GM23338 (cell line): ENCODE data around the gene GCLM.
"Not testable (repeated sequence)": the region's sequence is repeated elsewhere in the genome, so short reads cannot be mapped to it uniquely, and the experiment has no call there.

ENCODE experiments used
- CTCF ChIP-seq, 2 experiments: fragments of 200-600 bp in 1 of 2; sonication (generic) in 1 of 2; conservative IDR thresholded peaks; 2 replicates each; pipeline versions ENCODE4 v1.5.1 to v1.6.1; 2016 to 2017; ENCODE audit warnings: antibody characterized with exemption in 2 of 2, low read depth in 2 of 2, mild to moderate bottlenecking in 2 of 2, moderate library complexity in 1 of 2
- EZH2 ChIP-seq: fragments of 200-600 bp; sonication (generic); IDR thresholded peaks from one replicate; pipeline ENCODE4 v1.8.0; 2017; ENCODE audit warnings: antibody characterized with exemption, mild to moderate bottlenecking, low read depth; ENCODE audit not compliant: unreplicated experiment
- EZH2phosphoT487 ChIP-seq: fragments of 200-600 bp; sonication (generic); IDR thresholded peaks from one replicate; pipeline ENCODE4 v1.8.1; 2018; ENCODE audit warnings: antibody characterized with exemption; ENCODE audit not compliant: unreplicated experiment
- JUNB ChIP-seq: IDR thresholded peaks from one replicate; pipeline ENCODE4 v1.6.1; 2016; ENCODE audit warnings: antibody characterized with exemption; ENCODE audit not compliant: unreplicated experiment
- NANOG ChIP-seq: IDR thresholded peaks from 2 replicates; pipeline ENCODE4 v1.6.1; 2016; ENCODE audit warnings: antibody characterized with exemption, borderline replicate concordance
- POLR2AphosphoS5 ChIP-seq: IDR thresholded peaks from 2 replicates; pipeline ENCODE4 v1.6.1; 2016; ENCODE audit warnings: antibody characterized with exemption, low read depth
- REST ChIP-seq: IDR thresholded peaks from one replicate; pipeline ENCODE4 v1.6.1; 2018; ENCODE audit warnings: antibody characterized with exemption; ENCODE audit not compliant: unreplicated experiment
- STAT1 ChIP-seq: IDR thresholded peaks from one replicate; pipeline ENCODE4 v1.6.1; 2016; ENCODE audit warnings: antibody characterized with exemption; ENCODE audit not compliant: unreplicated experiment
- ZNF114 ChIP-seq: fragments of 250-450 bp; sonication (Bioruptor Pico); IDR thresholded peaks from 2 replicates; pipeline ENCODE4 v1.5.0; 2020; ENCODE audit warnings: mild to moderate bottlenecking, moderate library complexity

GRCh38 chr1:93868492-93868891 lies 40.7 kb downstream of the GCLM start:
- TF ChIP-seq REST; JUNB; EZH2; CTCF (conservative IDR thresholded peaks at IDR 0.05; ENCODE audit: low read depth in 2 of 2); NANOG; POLR2AphosphoS5; STAT1; EZH2phosphoT487; ZNF114: not testable (repeated sequence)
